H9 (cell line): ENCODE data around the gene NEURL1. TPM values are rescaled to one million over a fixed set of nuclear protein-coding genes. Genes with fewer than 3 reads are reported as not detected.
A peak's percentile ranks its signal among the peaks of the same experiment; 100 is the strongest.
"Not testable (repeated sequence)": the region's sequence is repeated elsewhere in the genome, so short reads cannot be mapped to it uniquely, and the experiment has no call there.

ENCODE experiments used
- DNase-seq: peaks from one replicate; pipeline ENCODE4 v3.0.0-alpha.2; 2017
- H2AFZ ChIP-seq: one replicate; pipeline ENCODE4 v1.6.1; 2013; ENCODE audit warnings: mild to moderate bottlenecking, low read length, control low read depth, moderate library complexity
- H2AK5ac ChIP-seq: 2 replicates; pipeline ENCODE4 v1.6.1; 2013; ENCODE audit warnings: low read length, control low read depth, mixed read lengths; ENCODE audit not compliant: insufficient read length
- H2BK120ac ChIP-seq: one replicate; pipeline ENCODE4 v1.6.1; 2013; ENCODE audit warnings: low read depth, mild to moderate bottlenecking, low read length, control low read depth, inconsistent platforms; ENCODE audit not compliant: poor library complexity, severe bottlenecking
- H2BK12ac ChIP-seq: 2 replicates; pipeline ENCODE4 v1.6.1; 2013; ENCODE audit warnings: low read length, control low read depth, mixed read lengths, low read depth; ENCODE audit not compliant: insufficient read length
- H2BK15ac ChIP-seq: 2 replicates; pipeline ENCODE4 v1.6.1; 2013; ENCODE audit warnings: low read depth, low read length, control low read depth
- H2BK20ac ChIP-seq: one replicate; pipeline ENCODE4 v1.6.1; 2013; ENCODE audit warnings: low read depth, mild to moderate bottlenecking, low read length, control low read depth, inconsistent platforms; ENCODE audit not compliant: poor library complexity, severe bottlenecking
- H2BK5ac ChIP-seq: 2 replicates; pipeline ENCODE4 v1.6.1; 2013; ENCODE audit warnings: low read length, control low read depth, mixed read lengths; ENCODE audit not compliant: insufficient read length
- H3K14ac ChIP-seq: 2 replicates; pipeline ENCODE4 v1.6.1; 2013; ENCODE audit warnings: low read length, control low read depth; ENCODE audit not compliant: insufficient read depth
- H3K18ac ChIP-seq: 2 replicates; pipeline ENCODE4 v1.6.1; 2013; ENCODE audit warnings: low read depth, mild to moderate bottlenecking, mixed read lengths, low read length, control low read depth; ENCODE audit not compliant: insufficient read length
- H3K23ac ChIP-seq: 2 replicates; pipeline ENCODE4 v1.6.1; 2013; ENCODE audit warnings: low read length, control low read depth, mixed read lengths, low read depth; ENCODE audit not compliant: insufficient read length
- H3K23me2 ChIP-seq: 2 replicates; pipeline ENCODE4 v1.6.1; 2013; ENCODE audit warnings: low read depth, mild to moderate bottlenecking, mixed read lengths, low read length, control low read depth; ENCODE audit not compliant: insufficient read length, poor library complexity, severe bottlenecking
- H3K27ac ChIP-seq: 2 replicates; pipeline ENCODE4 v1.5.1; 2013; ENCODE audit warnings: low read length, control low read depth, mixed read lengths, low read depth; ENCODE audit not compliant: insufficient read length
- H3K27me3 ChIP-seq: 2 replicates; pipeline ENCODE4 v1.6.1; 2013; ENCODE audit warnings: low read length, control low read depth, inconsistent platforms; ENCODE audit not compliant: insufficient read depth
- H3K4ac ChIP-seq: 2 replicates; pipeline ENCODE4 v1.6.1; 2013; ENCODE audit warnings: low read depth, mild to moderate bottlenecking, control low read depth, inconsistent platforms, low read length, moderate library complexity
- H3K4me1 ChIP-seq: 2 replicates; pipeline ENCODE4 v1.6.1; 2013; ENCODE audit warnings: low read length, control low read depth, inconsistent platforms; ENCODE audit not compliant: insufficient read depth
- H3K4me2 ChIP-seq: 2 replicates; pipeline ENCODE4 v1.6.1; 2013; ENCODE audit warnings: low read length, control low read depth, mixed read lengths; ENCODE audit not compliant: insufficient read length, insufficient read depth
- H3K56ac ChIP-seq: 2 replicates; pipeline ENCODE4 v1.6.1; 2013; ENCODE audit warnings: low read depth, mild to moderate bottlenecking, mixed read lengths, low read length, control low read depth; ENCODE audit not compliant: insufficient read length
- H3K79me1 ChIP-seq: 2 replicates; pipeline ENCODE4 v1.6.1; 2013; ENCODE audit warnings: low read depth, mild to moderate bottlenecking, moderate library complexity, low read length, control low read depth, inconsistent platforms; ENCODE audit not compliant: insufficient read depth, poor library complexity, severe bottlenecking
- H3K79me2 ChIP-seq: 2 replicates; pipeline ENCODE4 v1.6.1; 2013; ENCODE audit warnings: low read length, control low read depth, inconsistent platforms; ENCODE audit not compliant: insufficient read depth
- H3K9ac ChIP-seq: 2 replicates; pipeline ENCODE4 v1.6.1; 2013; ENCODE audit warnings: low read length, control low read depth, mixed read lengths; ENCODE audit not compliant: insufficient read length; ENCODE audit errors: extremely low read depth
- H3K9me3 ChIP-seq: one replicate; pipeline ENCODE4 v1.6.1; 2013; ENCODE audit warnings: low read depth, low read length, inconsistent platforms; ENCODE audit not compliant: control insufficient read depth
- H3T11ph ChIP-seq: one replicate; pipeline ENCODE4 v1.6.1; 2013; ENCODE audit warnings: mild to moderate bottlenecking, low read length, control low read depth, inconsistent platforms
- H4K20me1 ChIP-seq: one replicate; pipeline ENCODE4 v1.6.1; 2013; ENCODE audit not compliant: control insufficient read depth, insufficient read length, insufficient read depth
- H4K5ac ChIP-seq: 2 replicates; pipeline ENCODE4 v1.6.1; 2013; ENCODE audit warnings: low read depth, mild to moderate bottlenecking, mixed read lengths, low read length, control low read depth; ENCODE audit not compliant: insufficient read length
- H4K8ac ChIP-seq: replicated peaks from 2 replicates; pipeline ENCODE4 v1.6.1; 2013; ENCODE audit warnings: low read length, control low read depth, mixed read lengths, low read depth; ENCODE audit not compliant: insufficient read length
- H4K91ac ChIP-seq: 2 replicates; pipeline ENCODE4 v1.6.1; 2013; ENCODE audit warnings: low read depth, mild to moderate bottlenecking, moderate library complexity, mixed read lengths, low read length, control low read depth; ENCODE audit not compliant: insufficient read length
- H3K27ac Mint-ChIP-seq, 3 experiments: 2 replicates in 2 of 3; 3 replicates in 1 of 3; pipeline ENCODE4 v1.8.0; 2020 to 2021; ENCODE audit warnings: mixed read lengths in 3 of 3, mild to moderate bottlenecking in 1 of 3, moderate library complexity in 1 of 3
- H3K27me3 Mint-ChIP-seq: 2 replicates; pipeline ENCODE4 v1.8.0; 2021; ENCODE audit warnings: low read depth, mild to moderate bottlenecking, moderate library complexity, mixed read lengths
- H3K36me3 Mint-ChIP-seq, 3 experiments: 2 replicates in 2 of 3; 3 replicates in 1 of 3; pipeline ENCODE4 v1.8.0; 2020 to 2021; ENCODE audit warnings: low read depth in 3 of 3, mixed read lengths in 3 of 3; ENCODE audit not compliant: insufficient read depth in 1 of 3
- H3K4me1 Mint-ChIP-seq, 2 experiments: 2 replicates each; pipeline ENCODE4 v1.8.0; 2020; ENCODE audit warnings: mixed read lengths in 2 of 2
- H3K4me3 Mint-ChIP-seq, 2 experiments: 2 replicates in 1 of 2; 3 replicates in 1 of 2; pipeline ENCODE4 v1.8.0; 2020 to 2021; ENCODE audit warnings: mild to moderate bottlenecking in 2 of 2, mixed read lengths in 2 of 2, moderate library complexity in 1 of 2
- H3K9me3 Mint-ChIP-seq, 2 experiments: 2 replicates in 1 of 2; 3 replicates in 1 of 2; pipeline ENCODE4 v1.8.0; 2020; ENCODE audit warnings: mild to moderate bottlenecking in 2 of 2, mixed read lengths in 2 of 2, moderate library complexity in 1 of 2
- CTCF ChIP-seq: fragments of 200-600 bp; sonication (generic); conservative IDR thresholded peaks from 3 replicates; pipeline ENCODE4 v1.8.0; 2021; ENCODE audit warnings: antibody characterized with exemption, mild to moderate bottlenecking
- WGBS: extraction: QIAGEN DNeasy Blood & Tissue Kit; methylation state at CpG from one replicate; pipeline ENCODE4 v1.1.7; 2013; ENCODE audit warnings: missing lambda C conversion rate, low lambda C conversion rate, mixed read lengths; ENCODE audit not compliant: insufficient read length; ENCODE audit errors: extremely low coverage; 5-methylcytosine and 5-hydroxymethylcytosine counted together
- total RNA-seq: library from RNA; stranded (reverse); gene quantifications from 2 replicates; pipeline ENCODE4 v1.2.1, GENCODE V29; 2021

The NEURL1 gene
- total RNA-seq, 1 experiment from 2014 or later, result 1.2 TPM

- no peak overlapping the region for H2AK5ac ChIP-seq
- H4K20me1 ChIP-seq, result no peaks in the 10 kb centered on the region
- H3K56ac ChIP-seq, result no peak overlapping the region
- H3K4ac ChIP-seq, result no peak overlapping the region
- DNase-seq, result no peak
- no peak overlapping the region for H3K23ac ChIP-seq
- H2BK20ac ChIP-seq, result no peak overlapping the region
- no peak overlapping the region for H3K27ac ChIP-seq
- H3K79me2 ChIP-seq, result no peaks in the 10 kb centered on the region
- no peak overlapping the region for H4K5ac ChIP-seq
- no peaks in the 10 kb centered on the region for H3K4me1 ChIP-seq
- H2BK120ac ChIP-seq, result no peak overlapping the region
- Mint-ChIP-seq H3K4me1 (peaks cover 12 to 26% of the 10 kb centered on the region in 2 experiments), H3K36me3 (no peaks in the 10 kb centered on the region), H3K27ac (0 out of 7 replicates have a peak overlapping the region, but pooled peaks of 1 of the 3 experiments have one; percentile 26), H3K9me3 (no peaks in the 10 kb centered on the region), H3K27me3 (peaks cover 11% of the 10 kb centered on the region), H3K4me3 (no peak overlapping the region; a peak in 1 of 5 replicates)
- no peak overlapping the region for H2BK12ac ChIP-seq
- no peak overlapping the region for H3K9ac ChIP-seq
- H4K8ac ChIP-seq, result no peak overlapping the region
- no peaks in the 10 kb centered on the region for H3K27me3 ChIP-seq
- H3K9me3 ChIP-seq, result no peaks in the 10 kb centered on the region
- no peaks in the 10 kb centered on the region for H3K23me2 ChIP-seq
- no peak for TF ChIP-seq CTCF
- H2BK15ac ChIP-seq, result no peak overlapping the region
- WGBS, result no CpG with 5 or more reads among the region's 13 CpGs
- H3K4me2 ChIP-seq, result no peak overlapping the region
- no peak overlapping the region for H2AFZ ChIP-seq
- H3K79me1 ChIP-seq, result no peaks in the 10 kb centered on the region
- H3K18ac ChIP-seq, result no peak overlapping the region
- H2BK5ac ChIP-seq, result no peak overlapping the region
- no peak overlapping the region for H3K14ac ChIP-seq
- no peak overlapping the region for H3T11ph ChIP-seq
- H4K91ac ChIP-seq, result no peak overlapping the region
Measured at GRCh38 chr10:103502849-103503660, 9.6 kb downstream of the NEURL1 start.

DNA sequence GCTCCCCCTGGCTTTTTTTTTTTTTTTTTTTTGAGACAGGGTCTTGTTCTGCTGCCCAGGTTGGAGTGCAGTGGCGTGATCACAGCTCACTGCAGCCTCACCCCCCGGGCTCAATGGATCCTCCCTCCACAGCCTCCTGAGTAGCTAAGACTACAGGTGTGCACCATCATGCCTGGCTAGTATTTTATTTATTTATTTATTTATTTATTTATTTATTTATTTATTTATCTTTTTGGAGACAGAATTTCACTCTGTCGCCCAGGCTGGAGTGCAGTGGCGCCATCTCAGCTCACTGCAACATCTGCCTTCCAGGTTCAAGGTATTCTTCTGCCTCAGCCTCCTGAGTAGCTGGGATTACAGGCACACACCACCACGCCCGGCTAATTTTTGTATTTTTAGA is 10.3 kb downstream of the NEURL1 start:
- not testable (repeated sequence) for H3K27ac ChIP-seq, H3K14ac ChIP-seq, DNase-seq, H2BK12ac ChIP-seq, H2BK15ac ChIP-seq, H3T11ph ChIP-seq, H3K4me1 ChIP-seq, H4K5ac ChIP-seq, H4K20me1 ChIP-seq, H3K56ac ChIP-seq, H3K36me3 Mint-ChIP-seq, H2AFZ ChIP-seq, H3K4me2 ChIP-seq, H3K79me1 ChIP-seq, H3K27ac Mint-ChIP-seq, H2AK5ac ChIP-seq, H3K23me2 ChIP-seq, H2BK120ac ChIP-seq, H3K4ac ChIP-seq, H3K27me3 ChIP-seq, H3K9me3 ChIP-seq, H3K9ac ChIP-seq, H2BK20ac ChIP-seq, H3K9me3 Mint-ChIP-seq, H3K27me3 Mint-ChIP-seq, H2BK5ac ChIP-seq, H3K23ac ChIP-seq, H3K4me3 Mint-ChIP-seq, H4K8ac ChIP-seq, H3K18ac ChIP-seq, H3K79me2 ChIP-seq, H4K91ac ChIP-seq
- H3K4me1 Mint-ChIP-seq, result peaks cover 14 to 28% of the 10 kb centered on the region in 2 experiments
- WGBS, result no CpG with 5 or more reads among the region's 6 CpGs
